HG03196 (cell line): Measurements from ENCODE around the gene RGS3.

ENCODE experiments used
- ATAC-seq: cut with Tn5 transposase; IDR thresholded peaks from one replicate; pipeline ENCODE4 v1.9.1; 2021; ENCODE audit not compliant: unreplicated experiment

The RGS3 gene

DNA sequence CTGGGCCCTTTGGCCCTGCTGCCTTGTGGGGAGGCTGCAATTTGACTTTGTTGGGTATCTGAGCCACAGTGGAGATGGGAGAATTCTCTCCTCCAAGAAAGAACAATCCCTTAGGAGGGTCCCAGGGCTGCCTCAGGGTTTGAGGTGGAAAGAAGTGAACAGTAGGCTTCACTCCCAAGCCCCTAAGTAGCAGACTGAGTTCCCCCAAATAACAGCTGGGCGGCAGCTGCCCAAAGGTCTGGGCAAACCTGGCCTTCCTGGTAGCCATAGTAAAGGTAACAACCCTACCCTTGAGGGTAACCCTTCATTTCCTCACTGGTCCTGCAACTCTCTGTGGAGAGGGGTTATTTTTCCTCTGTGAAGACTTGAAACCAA is 746 bp downstream of the RGS3 start:
- no peak for ATAC-seq

DNA sequence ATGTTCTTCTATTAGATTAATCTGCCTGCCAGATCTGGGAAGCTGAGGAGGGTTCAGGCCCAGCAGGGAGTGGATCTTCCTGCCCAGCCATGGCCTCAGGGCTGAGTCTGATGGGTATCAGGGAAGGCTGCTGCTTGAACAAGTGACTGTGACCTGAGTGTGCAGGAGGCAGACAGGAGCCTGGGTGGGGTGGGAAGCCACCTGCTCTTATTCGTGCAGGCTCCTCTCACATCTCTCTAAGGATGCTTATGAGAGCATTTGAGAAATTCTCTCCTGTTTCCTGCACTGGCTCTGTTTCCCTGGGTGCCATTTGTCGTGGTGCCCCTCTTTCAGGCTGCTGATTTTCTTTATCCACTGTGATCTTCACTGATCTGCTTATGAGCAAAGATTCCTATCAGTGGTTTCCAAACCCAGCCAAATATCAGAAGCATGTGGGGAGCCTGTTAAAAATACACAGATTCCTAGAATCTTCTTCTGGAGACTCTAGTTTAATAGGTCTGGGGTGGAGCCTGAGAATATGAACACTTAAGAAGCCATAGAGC is 2.1 kb downstream of the RGS3 start:
- no peak for ATAC-seq

DNA sequence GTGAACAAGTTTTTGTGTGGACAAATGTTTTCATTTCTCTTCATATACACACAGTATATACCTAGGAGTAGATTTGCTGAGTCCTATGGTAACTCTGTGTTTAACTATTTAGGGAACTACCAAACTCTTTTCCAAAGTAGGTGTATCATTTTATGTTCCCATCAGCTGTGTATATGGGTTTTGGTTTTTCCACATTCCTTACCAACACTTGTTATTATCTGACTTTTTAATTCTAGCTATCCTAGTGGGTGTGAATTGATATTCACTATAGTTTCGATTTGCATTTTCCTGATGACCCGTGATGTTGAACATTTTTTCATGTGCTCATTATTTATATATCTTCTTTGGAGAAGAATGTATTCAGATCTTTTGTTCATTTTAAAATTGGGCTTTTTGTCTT is 3.7 kb downstream of the RGS3 start:
- no peak for ATAC-seq

DNA sequence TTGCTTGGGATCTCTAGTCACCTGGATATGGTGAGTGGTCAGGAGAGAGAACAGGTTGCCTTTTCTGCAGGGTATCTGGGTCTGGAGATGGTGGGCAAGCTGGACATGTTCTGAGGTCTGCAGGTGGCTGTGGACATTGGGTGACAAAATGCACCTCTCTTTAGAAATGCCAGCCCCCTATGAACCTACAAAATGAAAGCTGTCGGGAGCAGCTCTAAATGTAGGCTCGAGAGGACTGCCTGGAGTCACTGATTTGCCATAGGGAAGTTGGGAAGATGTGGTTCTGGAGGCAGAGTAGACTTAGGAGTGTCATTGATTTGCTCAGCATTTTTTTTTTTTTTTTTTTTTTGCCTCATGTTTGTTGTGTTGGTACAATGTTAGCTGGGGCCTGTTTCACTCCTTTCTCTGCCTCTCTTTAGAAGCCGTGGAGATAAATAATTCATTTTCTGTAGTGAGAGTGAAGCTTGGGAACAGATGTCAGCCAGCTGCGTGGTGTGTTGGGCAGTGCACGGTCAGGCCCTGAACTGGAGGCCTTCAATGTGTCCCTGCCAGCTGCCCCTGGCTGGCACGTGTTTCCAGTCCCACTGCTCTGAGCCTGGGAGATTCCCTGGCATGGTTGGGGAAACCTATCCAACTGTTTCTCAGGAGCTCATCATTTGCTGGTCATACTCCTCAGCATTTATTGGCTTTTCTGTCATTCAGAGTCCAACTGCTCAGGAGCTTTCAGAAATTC is 5.4 kb downstream of the RGS3 start:
- no peak for ATAC-seq

DNA sequence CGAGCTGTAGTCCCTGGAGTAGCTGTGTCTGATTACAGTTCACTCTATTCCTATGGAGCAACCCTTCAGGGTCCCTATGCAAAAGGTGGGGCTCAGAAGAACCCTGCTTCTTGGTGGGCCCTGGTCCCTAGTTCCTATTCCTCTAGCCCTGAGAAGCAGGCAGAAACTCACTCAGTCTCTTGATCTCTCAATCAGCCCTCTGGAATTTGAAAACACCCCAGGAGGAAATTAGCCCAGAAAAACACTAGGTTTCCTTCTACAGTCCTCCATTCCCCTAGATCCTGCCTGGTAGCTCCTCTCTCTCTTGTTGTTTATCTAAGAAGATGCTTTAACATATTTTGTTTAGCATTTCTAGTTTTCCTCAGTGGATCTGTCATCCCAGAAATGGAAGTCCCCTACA is 7.6 kb downstream of the RGS3 start:
- ATAC-seq, result no peak

DNA sequence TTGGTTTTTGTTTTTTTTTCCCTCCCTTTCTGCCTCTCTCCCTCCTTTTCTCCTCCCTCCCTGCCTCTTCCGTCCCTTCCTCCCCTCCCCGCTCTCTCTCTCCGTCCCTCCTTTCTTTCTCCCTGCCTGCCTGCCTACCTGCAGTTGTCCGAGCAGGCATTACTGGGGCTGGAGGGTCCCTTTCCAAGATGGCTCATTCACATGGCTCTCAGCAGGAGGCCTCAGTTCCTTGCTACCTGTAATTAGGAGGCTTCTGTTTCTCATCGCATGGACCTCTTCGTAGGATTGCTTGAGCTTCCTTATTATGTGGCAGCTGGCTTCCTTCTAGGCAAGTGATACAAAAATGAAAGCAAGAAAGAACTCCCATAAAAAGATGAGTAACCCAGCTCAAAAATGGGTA is 8.0 kb downstream of the RGS3 start:
- ATAC-seq, result no peak

DNA sequence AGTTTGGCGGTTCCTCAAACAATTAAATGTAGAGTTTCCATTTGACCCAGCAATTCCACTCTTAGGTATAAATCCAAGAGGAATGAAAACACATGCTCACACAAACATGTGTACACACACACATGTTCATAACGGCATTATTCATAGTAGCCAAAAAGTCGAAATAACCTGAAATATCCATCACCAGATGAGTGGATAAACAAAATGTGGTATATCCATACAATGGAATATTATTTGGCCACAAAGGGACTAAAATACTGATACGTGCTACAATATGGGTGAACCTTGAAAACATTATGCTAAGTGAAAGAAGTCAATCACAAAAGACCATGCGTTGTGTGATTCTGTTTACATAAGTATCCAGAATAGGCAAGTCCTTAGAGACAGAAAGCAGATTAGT is 8.7 kb downstream of the RGS3 start:
- no peak for ATAC-seq

DNA sequence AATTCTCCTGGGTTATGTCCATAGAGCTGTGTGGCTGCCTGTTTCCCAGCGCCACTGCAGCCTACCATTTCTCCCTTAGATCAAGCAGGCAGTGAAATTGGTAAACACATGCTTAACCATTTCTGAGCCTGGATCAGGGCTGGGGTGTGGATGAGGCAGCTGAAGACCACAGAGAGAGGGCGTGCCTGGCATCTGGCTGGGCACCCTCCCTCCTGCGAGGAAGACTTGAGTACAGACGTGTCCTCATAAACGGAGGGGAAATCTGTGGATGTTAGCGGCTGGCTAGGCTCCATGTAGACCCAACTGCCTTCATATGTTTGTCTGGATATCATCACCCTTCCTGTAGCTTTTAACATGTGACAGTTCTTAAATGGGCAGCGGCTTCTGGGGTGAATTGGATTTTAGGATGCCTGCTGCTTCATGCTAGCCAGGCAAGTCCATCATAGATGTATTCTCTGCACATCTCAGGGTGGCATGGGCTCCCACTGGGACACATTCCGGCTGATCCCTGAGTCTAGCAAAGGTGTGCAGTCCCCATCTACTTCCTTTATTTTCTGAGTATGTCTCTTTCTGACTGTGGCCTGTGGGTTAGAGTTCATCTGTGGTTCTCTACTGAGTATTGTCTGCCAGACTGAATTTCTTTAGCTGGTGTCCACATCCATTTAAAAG is 11.0 kb downstream of the RGS3 start:
- ATAC-seq, result no peak

DNA sequence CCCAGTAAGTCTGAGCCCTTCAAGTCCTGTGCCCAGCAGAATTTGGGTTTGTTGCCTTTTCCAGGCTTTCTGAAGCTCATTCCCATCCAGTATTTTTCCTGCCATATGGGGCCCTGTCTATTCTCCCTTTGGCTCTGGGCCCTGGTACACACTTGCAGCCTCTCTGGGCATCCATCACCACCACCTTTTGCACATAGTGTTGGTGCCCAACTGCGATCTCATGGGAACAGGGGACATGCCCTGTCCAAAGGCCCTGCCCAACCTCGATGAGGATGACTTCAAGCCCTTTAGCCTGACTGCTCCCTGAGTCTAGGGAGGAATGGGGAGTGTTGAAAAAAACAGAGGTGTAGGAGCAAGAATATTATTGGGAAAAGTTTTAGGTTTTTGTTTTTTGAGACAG is 11.5 kb downstream of the RGS3 start:
- no peak for ATAC-seq

DNA sequence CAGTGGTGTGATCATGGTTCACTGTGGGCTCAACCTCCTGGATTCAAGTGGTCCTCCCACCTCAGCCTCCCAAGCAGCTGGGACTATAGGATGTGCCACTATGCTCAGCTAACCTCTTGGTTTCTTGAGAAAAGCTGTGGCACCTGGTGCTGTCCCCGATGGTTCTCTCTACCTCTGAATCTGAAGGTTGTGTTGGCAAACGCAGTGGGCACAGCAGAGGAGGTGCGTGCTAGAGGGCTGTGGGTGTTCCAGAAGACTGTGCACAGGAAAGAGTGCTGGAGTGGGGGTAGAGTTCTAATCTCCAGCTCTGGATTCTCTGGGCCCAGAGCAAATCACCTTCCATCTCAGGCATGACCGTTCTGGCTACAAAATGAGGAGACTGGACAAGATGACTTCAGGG is 12.5 kb downstream of the RGS3 start:
- ATAC-seq, result no peak

DNA sequence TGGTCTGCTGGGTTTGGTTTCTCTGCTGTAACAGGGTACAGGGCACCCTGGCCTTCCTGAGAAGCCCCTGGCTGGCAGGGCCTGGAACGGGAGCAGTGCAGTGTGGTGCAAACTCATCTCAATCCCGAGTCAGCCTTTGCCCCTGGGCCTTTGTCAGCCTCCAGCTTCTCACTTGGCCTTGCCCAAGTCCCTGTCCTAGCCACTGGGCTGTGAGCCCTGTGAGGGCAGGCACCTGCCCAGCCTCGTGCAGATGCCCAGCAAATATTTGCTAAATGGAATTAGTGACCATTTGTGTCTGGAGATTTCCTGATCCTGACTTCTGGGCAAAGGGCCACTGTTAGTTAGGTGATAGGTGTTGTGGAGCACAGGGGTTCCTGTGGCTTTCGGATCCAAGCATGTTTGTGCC is 13.0 kb downstream of the RGS3 start:
- ATAC-seq, result no peak

DNA sequence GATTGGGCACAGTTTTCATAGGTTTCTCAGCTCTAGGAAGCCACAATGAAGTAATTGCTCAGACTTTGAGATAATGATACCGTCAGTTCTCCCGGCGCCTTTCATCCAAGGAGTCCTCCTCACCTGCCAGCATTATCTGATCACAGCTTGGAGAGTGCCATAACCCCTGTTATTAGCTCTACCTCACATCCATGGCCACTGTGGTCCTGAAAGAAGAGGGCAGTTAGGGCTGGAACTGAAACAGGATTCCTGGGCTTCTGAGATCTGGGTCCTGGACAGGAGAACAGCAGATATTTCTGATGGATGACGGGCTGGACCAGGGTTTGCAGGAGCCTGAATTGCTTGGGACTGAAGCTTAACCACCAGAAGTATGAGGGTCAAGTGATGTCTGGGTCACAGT is 13.5 kb downstream of the RGS3 start:
- no peak for ATAC-seq

DNA sequence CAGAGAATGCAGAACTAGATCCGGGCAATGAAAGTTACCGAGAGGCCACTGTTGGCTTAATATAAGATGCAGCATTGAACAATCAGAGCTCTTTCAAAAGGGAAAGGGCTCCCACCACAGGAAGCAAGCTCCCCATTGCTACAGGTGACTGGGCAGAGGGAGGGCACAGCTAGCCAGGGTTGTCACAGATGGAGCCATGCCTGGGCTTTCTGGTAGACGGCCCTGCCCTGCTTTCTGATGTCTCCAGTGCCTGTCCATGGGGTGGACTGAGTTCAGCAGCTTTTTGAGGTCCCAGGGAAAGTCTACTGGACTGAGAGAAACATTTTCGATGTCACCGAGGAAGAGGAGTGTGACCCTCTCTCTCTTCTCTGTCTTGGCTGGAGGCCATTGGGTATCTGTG is 14.1 kb downstream of the RGS3 start:
- ATAC-seq, result no peak

DNA sequence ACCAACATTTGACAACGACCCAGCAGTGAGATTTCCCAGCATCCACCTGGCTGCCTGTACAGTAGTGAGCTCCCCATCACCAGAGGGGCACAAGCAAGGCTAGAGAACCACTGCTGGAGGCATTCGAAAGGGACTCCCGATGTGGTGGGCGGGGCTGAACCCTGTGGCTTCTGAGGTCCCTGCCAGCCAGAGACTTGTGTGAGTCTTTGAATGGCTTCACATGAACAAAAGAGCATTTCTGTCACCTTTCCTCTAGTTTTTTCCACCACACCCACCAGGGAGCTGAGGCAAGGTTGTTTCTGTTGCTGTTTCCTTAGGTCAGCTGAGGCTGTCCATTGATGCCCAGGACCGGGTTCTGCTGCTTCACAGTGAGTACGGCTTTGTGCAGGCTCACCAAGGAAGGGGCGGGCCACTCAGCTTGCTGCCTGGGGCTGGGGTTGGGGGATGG is 15.7 kb downstream of the RGS3 start:
- ATAC-seq, result no peak

DNA sequence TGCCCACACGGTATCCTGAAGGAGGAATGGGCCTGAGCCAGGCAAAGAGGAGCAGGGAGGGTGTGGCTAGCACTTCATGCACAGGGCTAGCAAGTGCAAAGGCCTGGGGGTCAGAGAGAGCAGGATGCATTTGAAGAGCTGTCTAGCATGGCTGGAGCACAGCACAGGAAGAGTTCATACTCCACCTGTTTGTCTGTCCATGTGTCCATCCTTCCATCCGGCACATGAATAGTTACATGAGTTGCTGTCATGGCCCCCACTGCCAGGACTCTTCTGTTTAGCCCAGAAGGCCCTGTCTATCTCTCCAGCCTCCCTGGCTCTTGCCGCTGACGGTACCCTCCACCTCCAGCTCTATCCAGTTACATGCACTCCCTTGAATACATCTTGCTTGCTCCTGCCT is 17.1 kb downstream of the RGS3 start:
- no peak for ATAC-seq

DNA sequence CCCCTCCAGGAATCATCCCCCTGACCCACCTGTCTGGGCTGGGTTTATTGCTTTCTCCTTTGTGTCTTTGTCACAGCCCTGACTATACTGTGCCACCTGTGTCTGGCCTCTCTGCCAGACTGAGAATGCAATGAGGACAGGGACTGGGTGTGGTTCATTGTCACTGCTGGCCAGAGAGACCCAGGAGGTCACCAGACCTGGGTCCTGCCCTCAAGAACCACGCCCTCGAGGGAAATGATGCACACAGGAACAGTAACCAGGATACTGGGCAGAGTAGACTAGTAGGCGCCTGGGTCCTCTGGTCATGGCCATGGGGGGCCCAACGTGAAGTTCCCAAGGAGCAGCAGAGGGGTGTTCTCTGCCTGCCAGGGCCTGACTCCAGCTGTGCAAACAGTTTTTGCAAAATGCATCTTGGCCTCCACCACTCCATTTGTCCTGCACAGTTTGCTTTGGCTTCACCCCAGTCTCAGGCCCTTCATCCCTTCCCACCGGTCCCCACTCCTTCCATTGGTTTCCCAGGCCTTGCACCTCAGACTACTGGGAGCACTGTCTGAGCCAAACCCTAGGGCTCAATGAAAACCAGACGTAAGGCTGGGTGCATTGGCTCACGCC is 17.8 kb downstream of the RGS3 start:
- no peak for ATAC-seq

DNA sequence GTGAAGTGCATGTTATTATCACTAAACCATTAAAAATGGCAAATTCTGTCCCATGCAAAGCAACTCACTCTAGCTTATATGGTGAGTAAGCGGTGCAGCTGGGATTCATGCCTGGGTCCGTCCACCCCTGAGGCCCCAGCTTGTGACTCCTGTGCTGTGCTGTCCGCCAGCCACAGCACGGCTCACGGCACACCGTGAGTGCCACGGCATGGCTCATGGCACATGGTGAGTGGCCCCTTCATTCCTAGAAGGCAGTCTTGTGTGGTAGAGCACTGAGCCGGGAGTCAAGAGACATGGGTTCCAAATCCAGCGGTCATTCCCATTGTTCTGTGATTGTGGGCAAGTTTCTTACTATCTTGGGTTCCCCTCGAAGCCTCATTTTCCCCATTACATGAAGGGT is 18.8 kb downstream of the RGS3 start:
- no peak for ATAC-seq

DNA sequence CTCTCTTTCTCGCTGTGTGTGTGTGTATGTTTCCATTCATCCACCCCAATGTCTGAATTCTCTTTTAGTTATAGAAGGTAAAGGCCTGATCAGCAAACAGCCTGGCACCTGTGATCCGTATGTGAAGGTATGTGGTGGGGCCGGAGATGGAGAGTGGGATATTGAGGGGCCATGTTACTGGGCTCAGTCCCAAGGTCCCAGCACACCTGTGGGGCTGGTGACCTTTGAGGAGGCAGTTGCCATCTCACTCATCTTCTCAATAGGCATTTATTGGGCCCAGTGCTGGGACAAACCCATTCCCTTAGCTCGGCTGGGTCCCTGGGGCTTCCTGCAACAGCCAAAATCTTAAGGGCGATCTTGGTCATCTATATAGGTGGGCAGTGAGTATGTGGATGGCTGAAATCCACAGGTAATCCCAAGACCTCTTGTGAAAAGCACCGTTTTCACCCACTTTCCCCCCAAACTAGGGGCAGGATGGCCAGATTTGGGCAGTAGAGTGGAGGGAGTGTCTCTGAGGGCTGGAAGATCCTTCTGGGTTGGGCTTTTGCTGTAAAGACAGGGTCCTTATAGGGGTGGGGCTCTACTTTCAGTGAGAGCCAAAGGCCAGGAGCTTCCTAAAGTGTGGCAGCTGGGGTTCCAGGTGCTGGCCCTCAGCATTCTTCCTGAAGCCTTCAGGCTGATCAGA is 19.6 kb downstream of the RGS3 start:
- ATAC-seq, result no peak

DNA sequence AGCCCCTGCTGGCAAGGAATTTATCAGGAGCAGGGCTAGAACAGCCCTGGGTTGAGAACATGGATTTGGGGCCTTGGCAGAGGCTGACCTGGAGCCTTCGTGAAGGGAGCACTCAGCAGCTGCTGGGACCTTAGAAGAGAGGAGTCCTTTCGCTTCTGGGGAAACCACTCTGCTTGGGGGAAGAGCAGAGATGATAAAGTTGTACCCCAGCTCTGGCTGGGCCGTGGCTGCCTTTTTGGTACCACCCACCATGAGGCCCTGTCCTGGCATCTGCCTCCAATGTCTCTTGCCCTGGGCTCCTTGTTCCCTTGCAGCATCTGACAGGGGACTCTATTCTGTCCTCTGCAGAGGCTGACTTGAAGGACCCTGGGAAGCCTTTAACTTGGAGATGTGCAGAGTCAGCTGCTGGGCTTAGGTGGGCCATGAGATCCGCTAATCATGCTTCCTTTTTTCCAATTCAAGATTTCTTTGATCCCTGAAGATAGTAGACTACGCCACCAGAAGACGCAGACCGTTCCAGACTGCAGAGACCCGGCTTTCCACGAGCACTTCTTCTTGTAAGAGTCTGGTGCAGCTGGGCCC is 20.2 kb downstream of the RGS3 start:
- ATAC-seq, result no peak

DNA sequence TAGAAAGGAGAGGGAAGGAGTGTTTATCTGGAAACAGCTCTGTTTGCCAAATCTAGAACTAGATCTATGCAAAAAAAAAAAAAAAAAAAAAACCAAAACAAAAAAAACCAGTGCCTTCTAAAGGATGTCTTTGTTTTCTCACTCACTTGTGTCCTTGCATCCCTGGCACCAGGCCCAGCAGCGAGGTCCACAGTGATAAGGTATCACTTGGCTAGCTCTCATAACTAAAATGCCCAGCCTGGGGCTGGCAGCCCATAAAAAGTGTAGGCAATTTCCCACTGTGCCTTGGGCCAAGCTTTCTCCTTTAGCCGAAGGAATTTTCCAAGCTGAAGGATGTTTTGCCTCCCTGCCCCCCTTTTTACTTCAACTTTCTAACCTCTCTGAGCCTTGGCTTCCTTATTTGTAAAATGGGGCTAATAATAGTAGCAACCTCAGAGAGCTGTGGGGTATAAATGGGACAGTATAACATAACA is 20.8 kb downstream of the RGS3 start:
- ATAC-seq, result no peak

DNA sequence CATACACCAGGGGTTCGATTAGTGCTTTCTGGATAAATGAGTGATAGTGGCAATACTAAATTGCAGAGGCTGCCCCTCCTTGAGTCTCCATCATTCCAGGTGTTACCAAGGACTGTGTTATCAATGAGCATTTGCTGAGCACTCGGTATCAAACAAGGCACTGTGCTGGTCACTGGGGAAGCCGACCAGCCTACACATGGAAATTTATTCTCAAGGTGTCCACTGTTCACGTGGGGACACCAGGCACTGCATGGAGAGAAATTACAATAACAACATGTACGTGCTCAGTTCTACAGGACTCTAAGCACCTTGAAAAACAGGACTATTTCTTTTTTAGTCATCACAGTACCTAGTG is 22.2 kb downstream of the RGS3 start:
- ATAC-seq, result no peak
